Fibroblast of pulmonary artery (primary cell): ENCODE measurements around the gene SLC26A11.
A peak's percentile ranks its signal among the peaks of the same experiment; 100 is the strongest.

Experiments used
- DNase-seq: peaks from one replicate; pipeline ENCODE4 v3.0.0-alpha.2; 2010; ENCODE audit warnings: low read depth
- H3K4me3 ChIP-seq: replicated peaks from 2 replicates; pipeline ENCODE4 v1.5.1; 2011; ENCODE audit warnings: low read depth, mild to moderate bottlenecking, control low read depth, low read length, moderate library complexity
- TF ChIP-seq, protein P1 (sequence below): IDR thresholded peaks from 2 replicates; pipeline ENCODE4 v1.5.1; 2011; ENCODE audit warnings: mild to moderate bottlenecking, control low read depth, low read length, inconsistent platforms; ENCODE audit errors: missing control alignments

SLC26A11 gene

DNA sequence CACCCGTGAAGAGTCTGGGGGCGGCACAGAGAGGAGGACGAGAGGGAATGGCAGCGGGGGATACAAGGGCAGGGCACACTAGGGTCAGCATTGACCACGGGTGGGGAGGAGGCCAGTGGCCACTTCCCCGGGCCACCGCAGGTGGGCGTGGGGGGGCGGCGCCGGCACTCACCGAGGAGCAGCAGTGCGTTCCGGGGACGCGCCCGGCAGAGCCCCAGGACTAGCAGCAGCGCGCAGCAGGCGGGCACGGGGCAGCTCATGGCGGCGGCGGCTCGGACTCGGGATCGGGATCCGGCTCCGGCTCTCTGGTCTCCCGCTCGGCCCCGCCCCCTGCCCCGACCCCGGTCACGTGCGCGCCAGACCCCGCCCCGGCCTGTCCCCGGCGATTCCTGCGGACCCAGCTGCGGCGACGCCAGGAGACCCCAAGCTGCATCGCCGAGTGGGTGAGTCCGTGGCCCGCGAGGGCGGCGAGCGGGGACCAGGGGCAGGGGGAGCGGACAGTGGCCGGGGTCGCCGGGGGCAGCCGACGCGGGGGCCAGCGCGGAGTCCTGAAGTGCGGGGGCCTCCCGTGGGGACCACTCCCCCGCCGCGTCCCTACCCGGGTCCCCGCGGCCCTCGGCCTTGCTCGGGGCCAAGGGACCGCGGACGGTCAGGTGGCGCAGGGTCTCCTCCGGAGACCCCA, at the start of gene SLC26A11, which contains the start of gene SGSH:
TSS of gene SLC26A11 (plus strand) at position 374 of the 682 bp plus-strand sequence. CDS start 1,134 bp downstream, outside the sequence.
TSS of gene SGSH (minus strand) at position 280 of the 682 bp plus-strand sequence. CDS start at position 260, 20 bp downstream.
- TF ChIP-seq, protein P1, sequence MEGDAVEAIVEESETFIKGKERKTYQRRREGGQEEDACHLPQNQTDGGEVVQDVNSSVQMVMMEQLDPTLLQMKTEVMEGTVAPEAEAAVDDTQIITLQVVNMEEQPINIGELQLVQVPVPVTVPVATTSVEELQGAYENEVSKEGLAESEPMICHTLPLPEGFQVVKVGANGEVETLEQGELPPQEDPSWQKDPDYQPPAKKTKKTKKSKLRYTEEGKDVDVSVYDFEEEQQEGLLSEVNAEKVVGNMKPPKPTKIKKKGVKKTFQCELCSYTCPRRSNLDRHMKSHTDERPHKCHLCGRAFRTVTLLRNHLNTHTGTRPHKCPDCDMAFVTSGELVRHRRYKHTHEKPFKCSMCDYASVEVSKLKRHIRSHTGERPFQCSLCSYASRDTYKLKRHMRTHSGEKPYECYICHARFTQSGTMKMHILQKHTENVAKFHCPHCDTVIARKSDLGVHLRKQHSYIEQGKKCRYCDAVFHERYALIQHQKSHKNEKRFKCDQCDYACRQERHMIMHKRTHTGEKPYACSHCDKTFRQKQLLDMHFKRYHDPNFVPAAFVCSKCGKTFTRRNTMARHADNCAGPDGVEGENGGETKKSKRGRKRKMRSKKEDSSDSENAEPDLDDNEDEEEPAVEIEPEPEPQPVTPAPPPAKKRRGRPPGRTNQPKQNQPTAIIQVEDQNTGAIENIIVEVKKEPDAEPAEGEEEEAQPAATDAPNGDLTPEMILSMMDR: no peak
- DNase-seq: peak; percentile 60

DNA sequence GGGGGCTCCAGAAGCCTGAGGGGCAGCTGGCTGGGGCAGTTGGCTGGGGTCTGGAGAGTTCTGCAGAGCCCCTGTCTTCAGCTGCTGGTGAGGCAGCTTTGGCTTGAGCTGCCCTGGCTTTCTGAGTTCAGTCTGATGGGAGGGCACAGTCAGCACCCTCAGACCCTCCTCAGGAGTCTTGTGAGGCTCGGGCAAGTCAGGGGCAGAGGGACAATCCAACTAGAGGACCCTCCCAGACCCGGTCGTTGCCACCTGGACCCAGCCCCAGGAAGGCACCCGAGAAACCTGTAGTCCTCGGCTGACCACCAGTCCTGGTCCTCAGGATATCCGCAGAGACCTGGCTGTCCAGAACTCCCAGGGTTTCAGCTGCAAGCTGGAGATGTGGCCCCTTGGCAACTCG, 48.5 kb upstream of the SLC26A11 start:
- no peak for DNase-seq
- TF ChIP-seq, protein P1: no peak
- no peak overlapping the region for H3K4me3 ChIP-seq

More for the DNA sequence above, at the start of gene SLC26A11, which contains the start of gene SGSH:
- peak within 1 kb of the TSS; percentile 86 for H3K4me3 ChIP-seq

DNA sequence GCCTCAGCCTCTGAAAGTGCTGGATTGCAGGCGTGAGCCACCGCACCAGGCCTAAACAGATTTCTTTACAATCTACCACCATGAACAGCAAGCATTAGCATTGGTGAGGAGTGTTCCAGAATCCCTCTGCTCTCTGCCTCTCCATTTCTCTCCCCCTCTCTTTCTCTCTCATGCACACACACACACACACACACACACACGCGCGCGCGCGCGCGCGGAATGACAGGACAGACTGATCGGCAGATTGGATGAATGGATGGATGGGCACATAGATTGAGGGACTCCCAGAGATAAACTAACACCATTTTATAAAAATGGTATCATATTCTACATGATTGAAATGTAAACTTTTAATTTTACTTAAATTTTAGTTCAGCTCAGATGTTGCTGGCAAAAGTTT, 47.1 kb upstream of the SLC26A11 start:
- no peak overlapping the region for H3K4me3 ChIP-seq
- TF ChIP-seq, protein P1: no peak
- no peak for DNase-seq

DNA sequence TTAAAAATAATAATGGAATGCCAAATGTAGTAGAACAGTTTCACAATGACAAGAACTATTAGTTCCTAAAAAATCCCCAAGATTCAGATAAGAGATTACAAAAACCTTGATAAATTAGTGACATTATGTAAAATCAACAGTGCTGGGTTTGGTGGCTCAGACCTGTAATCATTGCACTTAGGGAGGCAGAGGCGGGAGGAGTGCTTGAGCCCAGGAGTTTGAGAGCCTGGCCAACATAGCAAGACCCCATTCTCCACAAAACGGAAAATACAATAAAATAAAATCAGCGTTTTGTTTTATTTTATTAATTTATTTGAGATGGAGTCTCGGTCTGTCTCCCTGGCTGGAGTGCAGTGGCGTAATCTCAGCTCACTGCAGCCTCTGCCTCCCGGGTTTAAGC, 46.3 kb upstream of the SLC26A11 start:
- DNase-seq: no peak
- TF ChIP-seq, protein P1: no peak
- H3K4me3 ChIP-seq: no peak overlapping the region

DNA sequence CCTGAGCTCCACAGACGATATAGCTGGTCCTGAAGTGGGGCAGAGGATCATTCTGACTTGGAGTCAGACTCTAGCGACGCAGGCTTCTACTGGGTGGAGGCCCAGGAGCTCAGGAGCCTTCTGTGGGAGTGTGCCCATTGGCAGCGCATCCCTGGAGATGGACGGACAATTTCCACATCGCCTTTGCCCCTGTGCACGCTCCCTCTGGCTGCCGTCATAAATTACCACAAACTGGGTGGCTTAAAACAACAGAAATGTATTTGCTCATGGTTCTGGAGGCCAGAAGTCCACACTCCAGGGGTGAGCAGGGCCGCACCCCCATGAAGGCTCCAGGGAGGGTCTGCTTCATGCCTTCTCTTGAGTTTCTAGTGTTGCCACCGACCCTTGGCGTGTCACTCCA, 43.5 kb upstream of the SLC26A11 start:
- DNase-seq: no peak
- no peak overlapping the region for H3K4me3 ChIP-seq
- TF ChIP-seq, protein P1: no peak

DNA sequence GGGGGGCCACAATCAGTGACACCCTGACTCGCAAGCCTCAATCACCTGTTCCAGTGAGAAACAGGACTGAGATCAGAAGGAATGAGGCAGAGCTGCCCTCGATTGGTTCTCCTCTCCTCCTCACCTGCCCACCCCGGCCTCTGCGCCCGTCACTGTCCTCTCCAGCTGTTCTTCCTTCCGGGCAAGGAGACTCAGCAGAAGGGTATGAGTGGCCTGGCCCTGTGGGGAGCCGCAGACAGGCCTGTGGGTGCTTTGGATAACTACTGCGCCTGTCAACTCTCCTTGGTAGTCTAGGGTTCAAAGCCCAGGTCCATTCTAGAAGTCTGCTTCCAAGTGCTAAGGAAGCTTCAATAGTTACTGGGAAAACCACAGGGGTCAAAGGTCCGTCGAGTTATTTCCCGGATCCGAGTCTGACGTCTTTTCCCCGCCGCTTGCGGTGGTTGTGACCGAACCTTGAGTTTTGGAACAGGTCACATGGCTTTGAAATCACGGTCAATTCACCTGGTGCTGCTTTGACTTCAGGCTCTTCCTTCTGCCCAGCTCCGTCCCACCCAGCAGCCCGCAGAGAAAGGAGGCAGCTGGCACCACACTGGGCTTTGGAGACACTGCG, 42.1 kb upstream of the SLC26A11 start:
- TF ChIP-seq, protein P1: no peak
- no peak overlapping the region for H3K4me3 ChIP-seq
- DNase-seq: no peak
